Measurements from ENCODE around the gene GPR142.
A peak's percentile ranks its signal among the peaks of the same experiment; 100 is the strongest.

The GPR142 gene

DNA sequence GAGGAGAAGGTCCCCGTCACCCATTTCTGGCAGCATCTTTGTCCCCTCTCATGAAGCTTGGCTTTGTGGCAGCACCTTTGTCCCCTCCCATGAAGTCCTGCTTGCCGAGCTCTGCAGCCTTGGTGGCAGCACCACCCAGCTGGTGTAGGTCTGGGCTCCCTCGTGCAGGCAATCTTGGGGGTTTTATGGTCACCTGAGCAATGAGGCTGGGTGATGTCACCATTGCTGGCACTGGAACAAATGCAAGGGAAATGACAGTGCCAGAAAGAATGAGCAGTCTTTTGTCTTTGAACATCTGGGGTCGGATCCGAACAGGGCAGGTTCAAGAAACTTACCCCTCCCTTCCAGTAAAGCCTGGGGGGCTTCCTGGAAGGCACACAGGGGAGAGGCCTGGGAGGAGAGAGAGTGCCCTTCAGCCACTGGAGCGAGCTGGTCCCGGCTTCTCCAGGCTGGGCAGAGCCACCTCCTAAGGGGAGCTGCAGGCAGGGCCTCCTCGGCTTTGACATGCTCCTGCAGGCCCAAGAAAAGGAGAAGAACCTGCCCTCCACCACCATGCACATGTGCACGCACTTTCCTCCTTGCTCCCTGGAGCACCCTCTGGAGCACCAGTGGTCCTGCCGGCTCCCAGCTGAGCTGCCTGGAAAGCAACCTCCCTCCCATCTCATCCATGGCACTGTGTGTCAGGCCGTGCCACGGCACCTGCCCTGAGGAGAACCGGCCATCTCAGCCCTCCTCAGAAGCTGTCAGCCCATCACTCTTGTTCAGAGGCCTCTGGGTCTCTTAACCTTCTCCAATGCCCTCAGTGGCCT lies 21.7 kb upstream of the GPR142 start:
- DNase-seq = no peak

DNA sequence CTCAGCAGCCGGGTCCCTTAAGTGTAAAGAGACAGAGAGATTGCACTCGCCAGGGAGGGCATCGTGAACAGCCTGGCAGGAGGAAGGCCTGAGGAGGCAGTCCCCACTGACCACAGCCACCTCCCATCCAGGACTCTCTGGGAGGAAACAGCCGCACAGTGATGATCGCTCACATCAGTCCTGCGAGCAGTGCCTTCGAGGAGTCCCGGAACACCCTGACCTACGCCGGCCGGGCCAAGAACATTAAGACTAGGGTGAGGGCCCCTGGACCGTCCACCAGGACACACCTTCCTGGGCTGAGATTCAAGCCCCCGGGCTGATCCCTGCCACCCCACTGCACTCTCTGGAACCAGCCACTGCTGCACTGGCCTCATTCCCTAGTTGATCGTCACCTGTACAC lies 19.7 kb upstream of the GPR142 start:
- no peak for DNase-seq

DNA sequence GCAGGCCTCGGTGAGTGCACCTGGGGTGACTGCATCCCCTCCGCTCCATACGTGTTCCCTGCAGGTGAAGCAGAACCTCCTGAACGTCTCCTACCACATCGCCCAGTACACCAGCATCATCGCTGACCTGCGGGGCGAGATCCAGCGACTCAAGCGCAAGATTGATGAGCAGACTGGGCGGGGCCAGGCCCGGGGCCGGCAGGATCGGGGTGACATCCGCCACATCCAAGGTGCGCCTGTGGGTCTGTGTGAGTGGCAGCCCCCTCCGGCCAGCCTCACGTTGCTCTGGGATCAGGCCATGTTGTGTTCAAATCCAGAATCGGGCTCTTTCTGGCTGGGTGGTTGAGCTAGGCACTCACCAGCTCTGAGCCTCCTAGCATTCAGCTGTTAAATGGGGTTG lies 18.2 kb upstream of the GPR142 start:
- no peak for DNase-seq

DNA sequence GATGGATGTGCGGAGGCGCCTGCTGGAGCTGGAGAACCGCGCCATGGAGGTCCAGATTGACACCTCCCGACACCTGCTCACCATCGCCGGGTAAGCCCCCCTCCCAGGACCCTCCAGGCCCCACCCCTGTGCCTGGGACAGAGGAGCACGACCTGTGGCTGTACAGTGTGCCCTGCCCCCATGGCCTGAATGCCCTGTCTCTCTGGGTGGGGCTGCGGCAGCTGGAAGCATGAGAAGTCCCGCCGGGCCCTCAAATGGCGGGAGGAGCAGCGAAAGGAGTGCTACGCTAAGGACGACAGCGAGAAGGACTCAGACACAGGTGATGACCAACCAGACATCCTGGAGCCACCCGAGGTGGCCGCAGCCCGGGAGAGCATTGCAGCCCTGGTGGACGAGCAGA lies 16.8 kb upstream of the GPR142 start:
- DNase-seq = no peak

DNA sequence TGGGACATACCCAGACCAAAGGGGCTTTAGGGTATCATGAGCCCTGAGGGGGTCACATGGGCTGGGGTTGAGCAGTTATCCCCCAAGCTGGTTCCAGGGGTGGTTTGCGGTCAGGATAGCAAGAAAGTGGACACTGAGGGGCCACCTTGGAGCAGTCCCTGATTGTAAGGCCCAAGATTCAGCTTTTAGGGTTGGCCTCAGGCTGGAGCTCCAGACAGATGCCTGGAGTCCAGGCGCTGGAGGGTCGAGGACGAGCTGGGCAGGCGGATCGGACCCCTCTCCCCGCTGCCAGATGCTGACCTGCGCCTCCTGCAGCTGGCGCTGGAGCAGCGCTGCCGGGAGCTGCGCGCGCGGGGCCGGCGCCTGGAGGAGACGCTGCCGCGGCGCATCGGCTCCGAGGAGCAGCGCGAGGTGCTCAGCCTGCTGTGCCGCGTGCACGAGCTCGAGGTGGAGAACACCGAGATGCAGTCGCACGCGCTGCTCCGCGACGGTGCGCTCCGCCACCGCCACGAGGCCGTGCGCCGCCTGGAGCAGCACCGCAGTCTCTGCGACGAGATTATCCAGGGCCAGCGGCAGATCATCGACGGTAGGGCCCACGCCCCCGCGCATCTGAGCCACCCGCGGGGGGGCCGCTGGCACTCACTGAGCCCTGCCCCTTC lies 15.6 kb upstream of the GPR142 start:
- no peak for DNase-seq

DNA sequence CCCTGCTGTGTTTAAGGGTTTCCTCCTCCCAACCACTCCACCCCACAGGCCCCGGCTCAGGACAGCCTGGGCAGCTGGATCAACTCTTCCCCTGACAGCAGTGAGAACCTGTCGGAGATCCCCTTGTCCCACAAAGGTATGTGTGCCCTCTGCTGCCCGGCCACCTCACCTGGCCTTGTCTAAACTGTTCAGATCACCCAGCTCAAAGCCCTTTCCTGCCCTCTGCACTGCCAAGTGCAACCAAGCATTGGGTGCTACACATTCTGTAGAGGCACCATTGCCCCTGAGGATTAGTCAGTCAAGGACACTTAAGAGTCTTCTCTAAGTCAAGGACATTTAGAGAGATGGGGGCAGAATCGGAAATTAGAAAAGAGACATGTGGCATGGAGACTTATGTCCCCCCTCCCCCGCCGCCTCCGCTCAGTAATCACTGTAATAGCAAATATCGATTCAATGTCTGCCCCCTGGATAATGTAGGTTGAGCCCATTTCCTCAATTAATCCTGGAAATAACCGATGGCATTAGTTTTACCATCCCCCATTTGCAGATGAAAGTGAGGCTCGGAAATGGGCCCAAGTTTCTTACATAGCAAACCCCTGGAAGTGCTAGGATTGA lies 13.8 kb upstream of the GPR142 start:
- no peak for DNase-seq

DNA sequence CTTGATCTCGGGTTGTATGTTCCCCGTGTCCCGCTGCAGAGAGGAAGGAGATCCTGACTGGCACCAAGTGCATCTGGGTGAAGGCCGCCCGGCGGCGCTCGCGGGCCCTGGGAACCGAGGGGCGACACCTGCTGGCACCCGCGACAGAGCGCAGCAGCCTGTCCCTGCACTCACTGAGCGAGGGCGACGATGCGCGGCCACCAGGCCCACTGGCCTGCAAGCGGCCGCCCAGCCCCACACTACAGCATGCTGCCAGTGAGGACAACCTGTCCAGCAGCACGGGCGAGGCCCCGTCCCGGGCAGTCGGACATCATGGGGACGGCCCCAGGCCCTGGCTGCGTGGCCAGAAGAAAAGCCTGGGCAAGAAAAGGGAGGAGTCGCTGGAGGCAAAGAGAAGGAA lies 13.2 kb upstream of the GPR142 start:
- no peak for DNase-seq

DNA sequence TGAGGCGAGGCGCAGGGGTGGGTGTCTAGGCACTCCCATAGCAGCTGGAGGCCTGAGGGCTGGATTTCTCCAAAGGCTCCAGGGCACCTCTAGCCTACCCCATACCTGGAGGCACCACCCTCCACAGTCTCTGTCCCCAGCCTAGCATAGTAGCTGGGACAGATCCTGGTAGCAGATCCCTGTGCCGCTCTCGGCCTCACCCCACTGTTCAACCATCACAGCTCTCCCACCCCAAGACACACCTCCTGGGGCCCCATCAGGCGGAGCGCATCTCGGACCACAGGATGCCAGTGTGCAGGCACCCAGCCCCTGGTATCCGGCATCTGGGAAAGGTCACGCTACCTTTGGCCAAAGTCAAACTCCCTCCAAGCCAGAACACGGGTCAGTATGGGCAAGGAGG lies 12.7 kb upstream of the GPR142 start:
- no peak for DNase-seq

DNA sequence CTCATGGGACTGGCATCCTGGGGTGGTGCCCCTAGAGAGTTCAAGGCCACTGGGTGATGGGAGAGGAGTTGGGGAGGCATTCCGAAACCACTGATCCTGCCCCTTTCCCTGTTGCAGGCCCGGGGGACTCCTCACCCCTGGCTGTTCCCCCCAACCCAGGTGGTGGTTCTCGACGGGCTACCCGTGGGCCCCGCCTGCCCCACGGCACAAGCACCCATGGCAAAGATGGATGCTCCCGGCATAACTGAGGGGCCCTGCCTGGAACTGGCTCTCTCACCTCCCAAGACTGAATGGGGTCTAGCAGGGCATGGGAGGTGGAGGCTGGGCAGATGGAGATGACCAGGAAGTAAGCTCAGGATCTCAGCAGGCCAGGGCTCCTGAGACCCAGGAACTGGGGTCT lies 12.2 kb upstream of the GPR142 start:
- DNase-seq = no peak

DNA sequence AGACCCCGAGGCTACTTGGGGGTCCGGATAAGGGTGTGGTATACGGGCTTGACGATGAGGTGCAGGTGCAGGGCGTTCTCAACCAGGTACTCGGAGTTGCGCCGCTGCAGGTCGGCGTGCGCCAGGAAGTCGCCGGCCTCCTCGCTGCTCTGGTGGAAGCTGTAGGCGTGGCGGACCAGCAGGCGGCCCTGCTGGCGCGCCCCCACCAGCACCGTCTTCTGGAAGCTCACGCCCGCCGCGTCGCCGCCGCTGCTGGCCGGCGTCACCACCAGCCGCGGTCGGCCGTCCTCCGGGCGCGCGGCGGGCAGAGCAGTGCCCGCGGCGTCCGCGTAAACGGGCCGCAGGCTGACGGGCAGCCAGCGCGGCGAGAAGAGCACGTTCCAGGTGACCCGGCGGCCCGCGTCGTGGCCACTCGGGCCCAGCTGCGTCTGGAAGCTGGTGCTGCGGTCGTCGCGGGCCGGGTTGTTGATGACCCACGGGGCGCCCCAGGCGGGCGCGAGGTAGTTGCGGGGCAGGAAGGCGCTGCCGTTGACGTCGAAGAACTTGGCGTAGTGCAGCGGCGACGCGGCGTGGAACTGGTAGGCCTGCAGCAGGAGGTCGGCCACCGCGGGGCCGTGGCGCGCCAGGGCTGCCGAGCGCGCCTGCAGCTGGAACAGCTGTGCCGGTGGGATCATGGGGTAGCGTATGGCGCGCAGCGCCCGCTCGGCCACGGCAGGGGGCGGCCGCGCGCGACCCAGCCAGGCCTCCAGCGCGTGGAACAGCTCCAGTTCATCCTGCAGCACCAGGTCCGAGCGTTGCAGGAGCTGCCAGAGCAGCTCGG lies 10.4 kb upstream of the GPR142 start:
- no peak for DNase-seq

DNA sequence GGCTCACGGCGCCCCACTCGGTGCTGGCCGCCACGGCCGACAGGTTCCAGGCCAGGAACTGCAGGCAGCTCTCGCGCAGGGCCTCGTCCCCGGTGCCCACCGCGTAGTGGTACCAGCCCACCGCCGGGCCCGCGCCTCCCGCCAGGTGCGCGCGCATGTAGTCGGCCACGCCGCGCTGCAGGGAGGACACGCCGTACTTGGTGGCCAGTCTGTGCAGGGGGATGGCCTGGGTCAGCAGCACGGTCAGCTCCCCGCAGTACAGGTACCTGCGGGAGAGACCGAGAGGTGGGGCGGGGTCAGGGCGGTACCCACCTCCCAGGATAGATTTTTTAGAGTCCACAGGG lies 9.9 kb upstream of the GPR142 start:
- no peak for DNase-seq

DNA sequence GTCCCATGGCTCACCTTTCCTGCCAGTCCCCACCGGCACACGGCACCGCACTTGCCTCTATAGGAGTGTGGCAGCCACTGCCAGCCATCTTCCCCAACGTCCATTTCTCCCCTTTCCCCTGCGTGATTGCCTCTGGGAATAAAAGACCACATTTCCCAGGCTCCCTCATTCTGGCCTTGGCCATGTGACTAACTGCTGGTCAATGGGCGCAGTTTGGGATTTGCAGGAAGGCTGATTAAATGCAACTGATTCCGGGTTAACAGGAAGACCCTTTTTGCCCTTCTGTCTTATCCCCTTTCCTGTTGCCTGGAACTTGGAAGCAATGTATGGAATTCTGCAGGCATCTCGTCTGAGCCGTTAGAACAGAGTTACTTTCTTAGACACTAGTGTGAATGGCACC lies 8.6 kb upstream of the GPR142 start:
- DNase-seq = no peak

DNA sequence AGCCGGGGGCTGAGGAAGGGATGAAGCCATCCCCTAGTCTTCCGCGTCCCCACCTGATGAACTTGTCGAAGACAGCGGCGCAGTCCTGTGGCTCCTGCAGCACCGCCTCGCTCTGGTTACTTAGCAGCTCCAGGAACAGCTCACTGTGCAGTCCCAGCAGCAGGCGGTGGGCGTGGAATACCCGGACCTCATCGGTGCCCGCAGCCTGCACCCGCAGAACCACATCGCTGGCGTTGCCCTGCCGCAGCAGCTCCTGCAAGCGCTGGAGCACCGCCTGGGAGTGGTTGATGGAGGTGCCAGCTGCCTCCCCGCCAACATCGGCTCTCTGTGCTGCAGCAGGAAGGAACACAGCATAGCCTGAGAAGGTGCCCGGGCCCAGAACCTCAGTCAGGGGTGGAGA lies 7.4 kb upstream of the GPR142 start:
- DNase-seq = no peak

DNA sequence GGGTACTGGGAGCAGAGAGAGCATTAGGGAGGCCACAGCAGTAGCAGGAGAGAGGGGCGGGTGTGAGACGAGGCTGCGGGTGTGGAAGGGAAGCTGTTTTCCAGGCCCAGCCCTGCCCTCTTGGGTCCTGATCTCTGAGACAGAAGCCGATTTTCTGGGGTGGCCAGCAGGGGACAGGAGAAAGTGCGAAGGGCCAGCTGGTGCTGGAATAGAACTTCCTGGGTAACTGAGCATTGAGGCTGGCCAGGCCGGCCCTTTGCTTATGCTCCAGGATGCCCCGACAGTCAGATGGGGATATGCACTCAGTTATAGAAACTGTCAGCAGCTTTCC lies 6.4 kb upstream of the GPR142 start:
- DNase-seq = no peak

DNA sequence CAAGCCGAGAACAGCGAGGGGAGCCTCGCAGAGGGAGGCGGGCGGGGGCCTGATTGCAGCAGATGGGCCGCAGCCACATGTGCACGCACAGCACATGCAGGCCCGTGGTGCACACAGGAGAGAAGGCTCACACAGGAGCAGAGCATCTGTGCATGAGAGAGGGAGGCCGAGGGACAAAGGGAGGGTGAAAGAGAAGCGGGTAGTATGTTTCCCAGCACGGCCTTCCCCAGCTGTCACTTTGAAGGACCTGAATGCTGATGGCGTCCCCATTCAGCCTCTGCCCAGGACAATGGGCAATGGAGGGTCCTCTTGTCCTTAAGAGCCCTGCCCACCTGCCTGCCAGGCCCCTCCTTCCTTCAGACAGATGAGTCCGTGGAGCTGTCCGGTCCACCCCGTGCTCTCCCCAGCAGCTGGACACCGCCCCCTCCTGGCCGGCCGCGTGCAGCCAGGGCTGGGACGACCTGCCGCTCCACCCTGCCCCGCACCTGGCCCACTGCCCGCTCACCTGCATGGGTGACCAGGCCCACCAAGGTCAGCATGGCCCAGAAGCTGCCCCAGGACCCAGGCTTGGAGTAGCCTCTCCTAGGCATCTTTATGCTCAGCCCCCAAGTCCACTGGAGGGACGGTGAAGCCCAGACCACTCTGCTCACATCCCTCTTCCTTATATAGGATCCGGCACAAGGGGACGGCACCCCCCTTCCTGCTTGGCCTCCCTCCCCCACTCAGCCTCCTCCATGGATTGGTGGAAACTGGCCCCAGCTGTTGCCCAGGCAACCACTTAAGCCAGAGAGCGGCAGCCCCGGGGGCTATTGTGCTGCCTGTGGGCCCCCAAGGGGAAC lies 5.9 kb upstream of the GPR142 start, which contains the start of gene BTBD17:
Gene BTBD17 (minus strand): TSS at position 639 of the 839 bp plus-strand sequence. CDS start 49 bp downstream, at position 590.
- peak; percentile 28 for DNase-seq

DNA sequence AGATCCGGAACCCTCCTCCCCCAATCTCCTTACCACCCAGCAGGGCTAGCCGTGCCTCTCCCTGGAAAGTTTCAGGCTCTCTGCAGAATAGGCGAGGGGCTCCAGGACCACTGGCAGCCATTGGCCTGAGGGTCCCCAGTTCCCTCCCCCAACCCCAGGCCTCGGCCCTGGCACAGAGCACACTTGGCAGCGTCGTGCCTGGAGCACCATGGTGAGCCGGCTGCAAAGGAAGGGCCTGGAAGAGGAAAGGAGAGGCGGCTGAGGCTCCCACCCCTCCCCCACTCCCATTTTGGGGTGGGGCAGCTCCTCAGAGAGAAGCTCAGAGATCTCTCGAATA lies 5.3 kb upstream of the GPR142 start:
- DNase-seq = no peak

DNA sequence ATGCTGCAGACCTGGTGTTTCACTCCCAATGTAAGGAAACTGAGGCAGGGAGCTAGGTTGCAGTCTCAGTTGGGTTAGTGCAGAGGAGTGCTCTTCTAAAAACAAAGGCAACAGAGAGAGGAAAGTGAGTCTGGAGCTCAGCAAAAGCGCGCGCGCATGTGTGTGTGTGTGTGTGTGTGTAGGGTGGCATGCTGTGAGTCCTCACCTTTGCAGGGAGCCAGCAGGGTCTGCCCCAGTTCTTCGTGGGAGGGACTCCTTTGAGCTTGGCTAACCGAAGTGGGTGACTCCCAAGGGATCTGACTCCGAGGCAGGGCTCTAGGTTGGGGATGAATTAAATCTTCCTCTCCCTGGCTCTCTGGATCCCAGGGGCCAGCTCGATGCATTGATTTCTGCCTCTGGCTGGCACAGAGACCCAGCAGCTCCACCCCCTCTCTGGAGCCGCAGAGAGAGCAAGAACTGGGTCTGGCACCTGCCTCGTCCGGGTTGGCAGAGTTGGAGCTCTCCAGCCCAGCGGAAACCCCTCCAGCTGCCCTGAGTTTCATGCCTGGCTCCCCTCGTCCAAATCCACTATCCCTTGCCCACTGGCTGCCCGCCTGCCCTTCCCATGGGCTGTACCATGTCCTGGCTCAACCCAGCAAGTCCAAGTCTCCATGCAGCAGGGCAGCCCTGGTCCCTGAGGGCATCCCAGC lies 4.4 kb upstream of the GPR142 start:
- no peak for DNase-seq

DNA sequence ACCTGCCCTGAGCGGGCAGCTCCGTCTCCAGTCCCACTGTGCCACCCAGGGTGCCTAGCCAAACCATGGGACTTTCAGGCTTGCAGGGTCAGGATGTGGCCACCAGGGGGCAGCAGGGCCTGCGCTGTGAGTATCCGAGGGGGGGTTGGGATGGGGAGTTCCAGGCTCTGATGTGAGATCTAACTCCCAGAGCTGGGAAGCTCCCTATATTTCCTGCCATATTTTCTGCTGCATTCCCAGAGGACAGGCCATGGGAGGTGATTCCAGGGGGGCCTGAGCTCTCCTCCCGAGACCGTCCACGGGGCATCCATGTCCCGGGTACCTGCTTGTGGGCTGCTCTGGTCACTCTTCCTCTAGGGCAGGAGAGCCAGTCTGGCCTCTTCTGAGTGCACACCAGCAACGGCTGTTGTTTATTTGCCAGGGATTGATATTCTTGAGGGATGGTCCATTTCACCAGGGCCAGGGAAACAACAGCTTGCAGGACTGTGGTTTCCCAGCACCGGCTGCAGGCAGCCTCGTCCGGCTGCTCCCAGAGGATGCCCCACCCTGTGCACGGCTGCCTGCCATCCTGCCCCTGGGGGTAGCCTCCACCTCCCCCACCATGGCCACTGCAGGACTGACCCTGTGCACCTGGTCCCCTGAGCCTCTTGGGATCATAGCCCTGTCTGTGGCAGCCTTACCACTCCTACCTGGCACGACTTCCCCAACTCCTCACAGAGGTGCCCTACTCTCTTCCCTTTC lies 1.2 kb downstream of the GPR142 start:
- DNase-seq = peak; percentile 39

DNA sequence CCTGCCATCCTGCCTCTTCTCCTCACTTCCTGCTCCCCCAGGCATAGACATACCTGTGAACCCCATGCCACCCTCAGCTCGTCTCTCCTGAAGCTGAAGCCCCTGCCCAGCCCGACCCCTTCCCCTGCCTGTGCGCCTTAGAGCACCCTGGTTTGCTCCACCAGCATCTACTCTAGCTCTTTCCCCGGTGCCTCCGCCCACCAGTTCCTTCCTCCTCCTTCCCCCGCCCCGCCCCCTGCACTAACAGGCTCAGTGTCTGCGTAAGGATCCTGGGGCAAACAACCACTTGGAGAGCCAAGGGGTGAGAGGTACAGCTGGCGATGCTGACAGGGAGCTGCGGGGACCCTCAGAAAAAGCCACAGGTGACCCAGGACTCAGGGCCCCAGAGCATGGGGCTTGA lies 1.9 kb downstream of the GPR142 start:
- DNase-seq = no peak

DNA sequence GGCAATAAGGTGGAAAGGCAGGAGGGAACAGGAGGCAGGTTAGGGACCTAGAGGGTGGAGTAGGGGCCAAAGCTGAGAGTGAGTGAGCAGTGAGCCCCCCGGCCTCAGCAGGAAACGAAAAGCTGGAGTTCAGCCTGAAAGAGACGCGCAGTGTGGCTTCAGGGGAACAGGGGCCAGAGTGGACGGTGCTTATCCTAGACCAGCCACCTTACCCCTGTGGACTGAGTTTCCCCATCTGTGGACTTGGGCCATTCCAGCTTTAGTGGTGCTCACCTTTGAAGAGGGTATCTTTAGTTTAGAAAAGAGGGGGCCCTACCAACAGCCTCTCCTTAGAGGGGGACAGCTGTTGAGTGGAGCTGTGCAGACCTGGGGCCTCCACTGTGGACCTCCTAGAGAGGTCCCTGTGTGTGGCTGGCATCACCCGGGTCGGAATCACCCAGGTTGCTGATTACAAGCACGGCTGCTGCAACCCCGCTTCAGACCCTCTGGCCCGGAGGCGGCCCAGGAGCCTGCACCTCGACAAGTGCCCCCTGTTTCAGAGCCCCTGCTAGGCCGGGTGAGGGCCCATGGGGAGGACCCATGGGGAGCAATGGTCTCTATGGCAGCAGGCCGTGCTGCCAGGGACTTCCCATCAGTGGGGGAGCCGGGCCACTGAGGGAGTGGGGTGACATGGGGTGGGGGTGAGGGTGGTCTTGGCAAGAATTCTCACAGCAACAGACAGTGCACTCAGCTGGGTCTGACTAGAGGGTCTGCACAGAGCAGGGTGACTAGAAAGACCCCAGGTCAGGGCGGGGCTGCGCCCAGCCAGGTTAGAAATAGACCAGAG lies 2.6 kb downstream of the GPR142 start:
- no peak for DNase-seq

All from NCI-H226 (cell line).